ENCODE measurements around the gene SCFD2.
"Not testable (repeated sequence)": the region's sequence is repeated elsewhere in the genome, so short reads cannot be mapped to it uniquely, and the experiment has no call there.

Gene SCFD2

GRCh38 chr4:52846502-52846901, 519.4 kb downstream of the SCFD2 start:
- DNase-seq (ENCODE audit: low spot score): no peak

DNA sequence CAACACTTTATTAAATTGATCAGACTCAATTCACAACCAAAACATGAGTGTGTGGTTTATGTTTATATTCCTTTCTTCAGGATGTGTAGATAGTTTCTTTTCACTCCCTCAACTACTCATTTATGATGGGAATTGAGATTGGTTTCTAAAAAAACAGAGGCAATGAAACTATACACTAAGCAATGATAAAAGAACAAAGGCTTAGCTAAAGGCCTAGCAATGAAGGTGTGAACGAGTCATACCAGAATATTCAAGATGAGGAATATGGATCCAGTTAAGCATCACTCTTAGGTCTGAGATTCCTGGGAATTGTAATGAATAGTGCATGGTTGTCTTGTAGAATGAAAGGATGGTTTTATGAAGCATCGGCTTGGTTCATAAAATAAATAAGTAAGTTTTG, 521.3 kb downstream of the SCFD2 start:
- DNase-seq (ENCODE audit: low spot score): no peak

- no peak for DNase-seq (ENCODE audit: low spot score)
Measured at GRCh38 chr4:52843958-52844357, 521.9 kb downstream of the SCFD2 start.

DNA sequence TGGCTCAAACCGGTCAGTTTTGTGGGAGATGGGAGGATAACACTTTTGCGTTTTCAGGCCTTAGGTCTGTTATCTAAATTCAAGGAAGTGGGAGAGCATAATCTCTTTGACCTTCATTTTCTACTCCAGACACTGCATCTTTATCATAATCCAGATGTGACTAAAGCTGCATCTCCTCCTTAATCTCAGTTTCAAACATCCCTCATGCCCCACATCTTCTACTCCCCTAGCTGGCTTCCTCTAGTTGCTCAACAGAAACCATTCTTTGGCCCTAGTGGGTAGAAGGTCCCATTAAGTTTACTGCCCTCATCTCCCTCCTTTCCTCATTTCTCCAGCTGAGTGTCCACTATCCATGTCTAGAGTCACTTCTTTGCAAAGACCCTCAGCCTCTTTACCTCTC, 522.5 kb downstream of the SCFD2 start:
- DNase-seq (ENCODE audit: low spot score): no peak

- no peak for DNase-seq (ENCODE audit: low spot score)
Measured at GRCh38 chr4:52842792-52843191, 523.1 kb downstream of the SCFD2 start.

- DNase-seq (ENCODE audit: low spot score): no peak
Measured at GRCh38 chr4:52841682-52842456, 524.0 kb downstream of the SCFD2 start.

GRCh38 chr4:52840531-52841370, 525.1 kb downstream of the SCFD2 start:
- no peak for DNase-seq (ENCODE audit: low spot score)

DNA sequence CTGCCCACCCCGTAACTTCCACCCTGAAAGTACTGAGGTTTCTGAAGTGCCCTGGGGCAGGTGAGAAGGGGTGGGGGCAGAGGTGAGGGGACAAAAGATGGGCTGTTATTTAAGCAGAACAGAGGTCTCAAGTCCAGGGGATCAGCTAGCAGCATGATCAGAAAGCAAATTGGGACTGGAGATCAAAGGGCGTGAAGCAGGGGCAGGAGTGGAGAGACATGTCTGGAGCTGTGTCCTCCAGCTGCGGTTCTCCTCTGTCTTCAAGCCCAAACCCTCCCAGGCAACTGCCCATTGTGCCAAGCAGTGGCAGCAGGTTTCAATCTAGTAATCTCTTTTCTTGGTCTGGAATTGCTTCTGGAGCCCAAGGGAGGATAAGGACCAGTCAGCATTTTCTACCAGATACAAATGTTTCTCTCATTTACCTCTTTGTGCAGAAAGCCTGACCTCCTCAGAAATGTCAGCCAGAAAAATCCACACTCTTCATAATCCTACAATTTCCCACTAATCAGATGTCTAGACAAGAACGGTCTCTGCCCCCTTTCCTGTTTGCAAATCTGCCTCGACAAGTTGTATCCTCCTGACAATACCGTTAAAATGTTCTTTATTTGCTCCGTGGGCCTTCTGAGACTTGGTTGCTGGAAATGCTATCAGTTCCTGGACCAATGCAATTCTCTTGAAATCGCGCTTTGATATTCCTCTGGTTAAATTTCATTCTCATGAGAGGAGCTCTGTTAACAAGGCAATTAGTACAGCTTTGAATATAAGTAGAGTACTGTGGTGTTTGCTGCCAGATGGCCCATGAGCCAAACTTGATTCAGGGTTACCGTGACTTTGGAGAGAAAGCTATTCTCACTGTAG, 526.9 kb downstream of the SCFD2 start:
- DNase-seq (ENCODE audit: low spot score): no peak

- no peak for DNase-seq (ENCODE audit: low spot score)
Measured at GRCh38 chr4:52837716-52838558, 527.9 kb downstream of the SCFD2 start.

- DNase-seq (ENCODE audit: low spot score): no peak
Measured at GRCh38 chr4:52836678-52837077, 529.2 kb downstream of the SCFD2 start.

DNA sequence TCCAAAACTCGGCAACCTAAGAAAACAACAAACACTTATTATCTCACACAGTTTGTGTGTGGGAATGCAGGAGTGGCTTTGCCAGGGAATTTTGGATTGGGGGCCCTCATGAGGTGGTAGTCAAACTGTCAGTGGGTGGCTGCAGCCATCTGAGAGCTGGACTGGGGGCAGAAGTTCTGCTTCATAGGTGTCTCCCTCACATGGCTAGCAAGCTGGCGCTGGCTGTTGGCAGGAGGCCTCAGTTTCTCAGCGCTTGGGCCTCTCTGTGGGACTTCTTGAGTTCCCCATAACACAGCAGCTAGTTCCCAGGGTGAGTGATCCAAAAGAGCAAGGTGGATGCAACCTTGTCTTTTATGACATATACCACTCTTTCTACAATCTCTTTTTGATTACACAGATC, 529.7 kb downstream of the SCFD2 start:
- DNase-seq (ENCODE audit: low spot score): no peak

- DNase-seq (ENCODE audit: low spot score): not testable (repeated sequence)
Measured at GRCh38 chr4:52834641-52835456, 531.0 kb downstream of the SCFD2 start.

DNA sequence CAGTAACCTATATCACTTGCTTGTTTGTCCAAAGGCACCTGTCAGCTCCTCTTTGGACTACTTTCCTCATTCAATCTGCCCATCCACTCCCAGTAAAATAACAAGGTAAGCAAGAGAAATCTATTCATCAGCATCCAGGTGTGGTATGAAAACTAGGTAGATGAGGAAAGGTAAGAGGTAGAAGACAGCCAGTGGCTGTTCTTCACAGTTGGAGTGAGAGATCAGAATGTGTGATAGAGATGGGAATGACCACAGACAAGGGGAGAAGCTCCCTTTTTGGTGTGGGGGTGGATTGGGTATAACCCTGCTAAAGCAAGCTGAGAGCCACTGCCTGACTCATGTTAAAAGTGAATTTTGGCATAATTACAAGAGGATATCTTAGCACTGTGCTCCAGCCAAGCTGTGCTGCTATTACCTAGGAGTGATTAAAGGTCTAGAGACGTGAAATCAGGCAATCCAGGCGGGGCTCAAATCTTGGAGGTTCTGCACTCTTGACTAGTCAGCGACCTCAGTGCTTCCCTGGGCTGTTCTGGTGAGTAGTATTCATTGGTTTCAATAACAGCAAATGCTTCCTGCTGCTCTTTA, 531.8 kb downstream of the SCFD2 start:
- no peak for DNase-seq (ENCODE audit: low spot score)

- no peak for DNase-seq (ENCODE audit: low spot score)
Measured at GRCh38 chr4:52825460-52826090, 540.3 kb downstream of the SCFD2 start.

- DNase-seq (ENCODE audit: low spot score): no peak
Measured at GRCh38 chr4:52824603-52825459, 541.0 kb downstream of the SCFD2 start.

DNA sequence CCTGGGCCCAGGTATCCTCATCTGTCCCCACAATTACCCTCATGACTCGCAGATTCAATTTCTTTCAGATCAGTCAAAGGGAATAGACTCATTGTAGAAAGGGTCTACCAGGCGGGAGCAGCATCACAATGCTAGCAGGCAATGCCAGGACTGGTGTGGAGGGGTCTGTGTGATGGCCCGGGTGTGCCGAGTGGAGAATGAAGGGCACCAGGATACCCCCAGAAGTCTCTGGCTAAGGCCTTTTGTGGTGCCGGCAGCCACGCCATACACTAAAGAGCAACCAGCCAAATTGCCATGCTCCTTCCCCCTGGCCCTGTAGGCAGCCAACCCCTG, 541.6 kb downstream of the SCFD2 start:
- DNase-seq (ENCODE audit: low spot score): no peak

DNA sequence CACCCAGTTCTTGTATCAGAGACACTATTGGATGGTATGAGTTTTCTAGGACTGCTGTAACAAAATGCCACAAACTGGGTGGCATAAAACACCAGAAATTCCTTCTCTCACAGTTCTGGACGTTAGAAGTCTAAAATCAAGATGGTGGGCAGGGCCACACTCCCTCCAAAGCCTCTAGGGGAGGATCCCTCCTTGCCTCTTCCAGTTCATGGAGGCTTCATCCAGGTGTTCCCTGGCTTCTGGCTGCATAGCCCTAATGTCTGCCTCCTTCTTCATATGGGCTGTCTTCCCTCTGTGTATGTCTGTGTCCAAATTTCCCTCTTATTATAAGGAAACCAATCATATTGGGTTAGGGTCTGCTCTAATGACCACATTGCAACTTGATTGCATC, 542.2 kb downstream of the SCFD2 start:
- no peak for DNase-seq (ENCODE audit: low spot score)
